GM21381 (cell line): ENCODE data around the gene DNAH7.
A peak's percentile ranks its signal among the peaks of the same experiment; 100 is the strongest.
"Not testable (repeated sequence)": the region's sequence is repeated elsewhere in the genome, so short reads cannot be mapped to it uniquely, and the experiment has no call there.

Experiments used
- ATAC-seq: cut with Tn5 transposase; IDR thresholded peaks from one replicate; pipeline ENCODE4 v1.9.1; 2021; ENCODE audit warnings: mild to moderate bottlenecking, moderate library complexity; ENCODE audit not compliant: unreplicated experiment

Gene DNAH7

GRCh38 chr2:195733831-195734230 is 334.8 kb downstream of the DNAH7 start:
- no peak for ATAC-seq

GRCh38 chr2:195732574-195732973 is 336.1 kb downstream of the DNAH7 start:
- no peak for ATAC-seq

DNA sequence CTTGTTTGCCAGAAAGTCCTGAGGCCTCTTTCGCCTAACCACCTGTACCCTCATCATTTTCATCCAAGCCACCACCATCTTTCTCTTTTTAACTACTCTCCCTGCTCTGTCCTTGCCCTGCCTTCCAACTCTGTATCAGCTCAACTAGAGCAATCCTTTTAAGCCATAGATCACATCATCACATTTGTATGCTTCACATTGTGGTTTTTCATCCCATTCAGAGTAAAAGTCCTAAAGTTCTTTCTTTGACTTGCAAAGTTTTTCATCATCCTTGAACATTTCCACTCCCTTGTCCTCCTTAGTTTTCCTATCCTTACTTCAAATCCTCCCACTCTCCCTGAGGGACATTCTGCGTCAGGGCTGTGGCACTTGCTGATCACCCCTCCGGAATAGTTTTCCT is 337.7 kb downstream of the DNAH7 start:
- no peak for ATAC-seq

GRCh38 chr2:195727106-195727505 is 341.5 kb downstream of the DNAH7 start:
- ATAC-seq = no peak

- no peak for ATAC-seq
These were observed 346.6 kb downstream of the DNAH7 start for GRCh38 chr2:195722075-195722474.

- no peak for ATAC-seq
These were observed 347.6 kb downstream of the DNAH7 start for GRCh38 chr2:195721042-195721441.

- ATAC-seq = no peak
These were observed 352.2 kb downstream of the DNAH7 start for GRCh38 chr2:195716466-195716865.

- ATAC-seq = peak; percentile 68
These were observed 357.2 kb downstream of the DNAH7 start for GRCh38 chr2:195711478-195711877.

GRCh38 chr2:195709901-195710806 is 358.5 kb downstream of the DNAH7 start:
- no peak for ATAC-seq

GRCh38 chr2:195706161-195706900 is 362.3 kb downstream of the DNAH7 start:
- ATAC-seq = no peak

GRCh38 chr2:195700480-195700879 is 368.2 kb downstream of the DNAH7 start:
- ATAC-seq = no peak

DNA sequence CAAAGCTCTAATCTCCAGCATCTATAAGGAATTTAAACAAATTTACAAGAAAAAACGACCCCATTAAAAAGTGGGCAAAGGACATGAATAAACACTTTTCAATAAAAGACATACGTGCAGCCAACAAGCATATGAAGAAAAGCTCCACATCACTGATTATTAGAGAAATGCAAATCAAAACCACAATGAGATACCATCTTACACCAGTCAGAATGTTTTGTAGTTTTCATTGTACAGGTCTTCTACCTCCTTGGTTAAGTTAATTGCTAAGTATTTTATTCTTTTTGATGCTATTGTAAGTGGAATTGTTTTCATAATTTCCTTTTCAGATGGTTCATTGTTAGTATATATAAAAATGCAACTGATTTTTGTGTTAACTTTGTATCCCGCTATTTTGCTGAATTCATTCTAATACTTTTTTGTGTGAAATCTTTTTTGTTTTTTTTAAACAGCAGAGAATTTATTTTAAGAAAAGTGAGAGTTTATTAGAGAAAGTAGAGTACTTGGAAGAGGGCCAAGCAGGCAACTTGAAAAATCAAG is 370.9 kb downstream of the DNAH7 start:
- no peak for ATAC-seq

DNA sequence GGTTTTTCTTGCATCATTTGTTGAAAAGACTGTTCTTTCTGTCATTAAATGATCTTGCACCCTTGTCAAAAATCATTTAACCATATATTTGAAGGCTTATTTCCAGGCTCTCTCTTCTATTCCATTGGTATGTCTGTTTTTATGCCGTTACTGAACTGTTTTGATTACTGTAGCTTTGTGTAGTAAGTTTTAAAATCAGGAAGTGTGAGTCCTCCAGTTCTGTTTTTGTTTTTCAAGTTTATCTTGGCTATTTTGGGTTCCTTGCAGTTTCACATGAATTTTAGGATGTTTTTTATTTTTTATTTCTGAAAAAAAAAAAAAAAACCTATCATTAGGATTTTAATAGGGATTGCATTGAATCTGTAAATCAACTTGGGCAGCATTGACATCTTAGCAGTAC is 372.6 kb downstream of the DNAH7 start:
- no peak for ATAC-seq

- ATAC-seq = no peak
These were observed 373.5 kb downstream of the DNAH7 start for GRCh38 chr2:195695002-195695631.

GRCh38 chr2:195694553-195694952 is 374.1 kb downstream of the DNAH7 start:
- no peak for ATAC-seq

GRCh38 chr2:195692531-195692930 is 376.1 kb downstream of the DNAH7 start:
- not testable (repeated sequence) for ATAC-seq
